Measurements from ENCODE around the gene CTDP1.

CTDP1 gene, protein sequence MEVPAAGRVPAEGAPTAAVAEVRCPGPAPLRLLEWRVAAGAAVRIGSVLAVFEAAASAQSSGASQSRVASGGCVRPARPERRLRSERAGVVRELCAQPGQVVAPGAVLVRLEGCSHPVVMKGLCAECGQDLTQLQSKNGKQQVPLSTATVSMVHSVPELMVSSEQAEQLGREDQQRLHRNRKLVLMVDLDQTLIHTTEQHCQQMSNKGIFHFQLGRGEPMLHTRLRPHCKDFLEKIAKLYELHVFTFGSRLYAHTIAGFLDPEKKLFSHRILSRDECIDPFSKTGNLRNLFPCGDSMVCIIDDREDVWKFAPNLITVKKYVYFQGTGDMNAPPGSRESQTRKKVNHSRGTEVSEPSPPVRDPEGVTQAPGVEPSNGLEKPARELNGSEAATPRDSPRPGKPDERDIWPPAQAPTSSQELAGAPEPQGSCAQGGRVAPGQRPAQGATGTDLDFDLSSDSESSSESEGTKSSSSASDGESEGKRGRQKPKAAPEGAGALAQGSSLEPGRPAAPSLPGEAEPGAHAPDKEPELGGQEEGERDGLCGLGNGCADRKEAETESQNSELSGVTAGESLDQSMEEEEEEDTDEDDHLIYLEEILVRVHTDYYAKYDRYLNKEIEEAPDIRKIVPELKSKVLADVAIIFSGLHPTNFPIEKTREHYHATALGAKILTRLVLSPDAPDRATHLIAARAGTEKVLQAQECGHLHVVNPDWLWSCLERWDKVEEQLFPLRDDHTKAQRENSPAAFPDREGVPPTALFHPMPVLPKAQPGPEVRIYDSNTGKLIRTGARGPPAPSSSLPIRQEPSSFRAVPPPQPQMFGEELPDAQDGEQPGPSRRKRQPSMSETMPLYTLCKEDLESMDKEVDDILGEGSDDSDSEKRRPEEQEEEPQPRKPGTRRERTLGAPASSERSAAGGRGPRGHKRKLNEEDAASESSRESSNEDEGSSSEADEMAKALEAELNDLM

DNA sequence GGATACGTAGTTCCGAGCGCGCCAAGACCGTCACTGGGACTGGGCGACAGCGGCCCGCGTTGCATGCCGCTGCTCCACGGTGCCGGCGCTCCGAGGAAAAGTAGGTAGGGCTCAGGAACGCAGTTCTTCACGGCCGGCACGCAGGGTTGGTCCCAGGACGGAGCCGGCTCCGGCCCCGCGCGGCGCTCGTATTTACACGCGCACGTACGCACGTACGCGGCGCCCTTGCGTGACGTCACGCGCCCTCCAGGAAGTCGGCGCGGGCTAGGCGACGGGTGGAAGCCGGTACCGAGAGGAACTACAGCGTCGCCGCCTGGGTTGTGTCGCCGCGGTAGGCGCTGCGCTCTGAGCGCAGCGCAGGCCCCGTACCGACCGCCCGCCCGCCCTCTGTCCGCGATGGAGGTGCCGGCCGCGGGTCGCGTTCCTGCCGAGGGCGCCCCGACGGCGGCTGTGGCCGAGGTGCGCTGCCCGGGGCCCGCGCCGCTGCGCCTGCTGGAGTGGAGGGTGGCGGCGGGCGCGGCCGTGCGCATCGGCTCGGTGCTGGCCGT is at the start of gene CTDP1:
TSS of gene CTDP1 (plus strand) at position 252 of the 548 bp plus-strand sequence. CDS start at position 397, 145 bp downstream.
- DNase-seq = peak; percentile 92

DNA sequence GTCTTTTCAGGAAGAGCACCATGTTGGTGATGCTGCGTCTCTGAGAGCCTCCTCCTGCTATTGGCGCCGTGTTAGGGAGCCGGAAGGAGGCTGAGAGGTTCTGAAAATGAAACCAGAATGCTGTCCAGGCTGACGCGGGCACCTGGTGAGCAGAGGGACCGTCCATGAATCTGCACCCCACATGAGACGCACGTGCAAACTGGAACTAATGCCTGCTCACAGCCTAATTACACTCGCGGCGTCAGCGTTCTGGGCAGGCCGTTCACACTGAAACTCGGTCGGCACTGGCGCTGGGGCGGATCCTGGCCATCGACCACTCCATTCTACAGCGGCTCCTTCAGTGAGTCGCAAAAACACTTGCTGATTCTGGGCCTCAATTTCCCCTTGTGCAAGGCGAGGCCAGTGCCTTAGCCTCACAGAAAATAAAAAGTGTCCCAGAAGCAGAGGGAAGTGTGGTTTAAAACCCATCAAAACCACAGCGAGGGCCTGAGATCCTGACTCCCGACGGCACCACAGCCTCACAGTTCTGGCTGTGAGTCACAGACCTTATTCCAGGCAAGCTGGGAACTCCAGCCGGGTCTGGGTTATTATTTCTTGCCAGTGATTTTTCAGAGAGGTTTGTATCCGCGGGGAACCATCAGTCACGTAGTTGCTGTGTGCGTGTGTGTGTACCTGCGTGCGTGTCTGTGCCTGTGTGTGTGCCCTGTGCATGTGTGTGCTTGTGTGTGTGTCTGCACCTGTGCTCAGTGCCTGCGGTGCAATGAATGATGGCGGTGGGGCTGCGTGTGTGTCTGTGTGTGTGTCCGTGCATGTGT is 49.1 kb upstream of the CTDP1 start:
- DNase-seq = no peak

DNA sequence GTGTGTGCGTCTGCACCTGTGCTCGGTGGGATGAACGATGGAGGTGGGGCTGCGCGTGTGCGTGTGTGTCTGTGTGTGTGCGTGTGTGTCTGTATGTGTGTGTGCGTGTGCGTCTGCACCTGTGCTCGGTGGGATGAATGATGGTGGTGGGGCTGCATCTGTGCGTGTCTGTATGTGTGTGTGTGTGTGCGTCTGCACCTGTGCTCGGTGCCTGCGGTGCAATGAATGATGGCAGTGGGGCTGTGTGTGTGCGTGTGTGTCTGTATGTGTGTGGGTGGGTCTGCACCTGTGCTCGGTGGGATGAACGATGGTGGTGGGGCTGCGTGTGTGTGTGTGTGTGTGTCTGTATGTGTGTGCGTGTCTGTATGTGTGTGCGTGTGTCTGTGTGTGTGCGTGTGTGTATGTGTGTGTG is 48.5 kb upstream of the CTDP1 start:
- DNase-seq = no peak

DNA sequence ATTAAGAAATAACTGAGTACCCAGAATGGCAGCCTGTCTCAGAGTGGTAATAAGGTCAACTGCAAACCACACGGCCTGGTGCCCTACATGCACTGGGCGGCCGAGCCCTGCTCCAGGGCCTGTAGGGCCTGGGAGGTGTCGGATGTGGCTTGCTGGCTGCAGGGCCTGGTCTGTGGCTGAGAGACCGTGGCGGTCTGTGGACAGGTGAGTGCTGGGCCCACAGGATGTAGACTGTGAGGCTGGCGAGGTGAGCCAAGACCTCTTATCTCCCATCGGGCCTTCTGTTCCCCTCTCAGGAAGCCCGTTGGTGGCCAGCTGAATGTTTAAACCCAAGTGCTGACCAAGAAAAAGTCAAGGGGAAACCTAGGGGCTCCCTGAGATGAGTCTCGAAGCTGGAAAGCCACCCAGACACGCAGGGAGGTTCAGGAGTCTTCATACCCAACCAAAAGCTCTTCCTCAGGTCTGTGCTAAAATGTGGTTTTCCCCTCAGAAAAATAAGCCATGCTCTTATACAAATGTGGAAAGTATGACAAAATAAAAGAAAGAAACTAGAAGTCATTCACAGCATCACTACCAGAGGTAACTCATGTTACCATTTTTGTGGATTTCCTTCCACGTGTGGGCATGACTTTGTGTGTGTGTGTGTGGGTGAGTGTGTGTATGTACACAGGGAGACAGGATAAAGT is 47.7 kb upstream of the CTDP1 start:
- no peak for DNase-seq

DNA sequence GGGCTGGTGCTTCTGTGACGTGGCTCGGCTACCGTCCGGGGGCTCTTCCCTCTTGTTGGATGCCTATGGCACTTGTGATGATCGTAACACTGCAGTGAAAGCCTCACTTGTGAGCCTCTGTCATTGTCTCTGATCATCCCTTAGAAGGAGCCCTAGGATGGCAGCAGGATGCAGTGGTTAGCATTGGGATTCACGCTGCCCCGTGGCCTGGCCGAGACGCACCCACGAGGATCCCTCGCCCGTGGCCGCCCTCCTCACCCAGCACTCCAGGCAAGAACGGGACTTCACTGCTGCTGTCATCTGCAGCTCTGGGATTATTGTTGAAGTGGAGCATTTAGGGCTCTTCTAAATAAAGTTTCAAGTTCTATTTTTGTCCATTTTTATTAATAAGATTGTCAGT is 46.8 kb upstream of the CTDP1 start:
- DNase-seq = no peak

DNA sequence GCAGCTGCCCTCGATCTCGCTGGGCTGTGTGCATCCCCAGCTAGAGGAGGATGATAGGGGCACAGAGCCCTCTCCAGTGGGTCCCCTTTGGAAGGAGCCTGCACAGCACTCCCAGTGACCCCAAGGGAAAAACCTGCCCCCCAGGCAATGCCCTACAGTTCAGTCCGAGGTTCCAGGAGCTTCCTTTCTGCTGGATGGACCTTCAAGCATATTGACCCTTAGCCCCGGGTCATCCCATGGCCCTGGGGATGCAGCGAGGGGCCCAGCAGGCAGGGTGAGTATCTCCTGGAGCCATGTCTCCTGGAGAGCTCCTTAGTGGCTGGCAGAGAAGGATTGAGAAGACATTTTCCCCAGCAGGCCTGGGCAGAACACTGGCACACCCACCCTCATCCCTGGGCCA is 45.4 kb upstream of the CTDP1 start:
- DNase-seq = no peak

DNA sequence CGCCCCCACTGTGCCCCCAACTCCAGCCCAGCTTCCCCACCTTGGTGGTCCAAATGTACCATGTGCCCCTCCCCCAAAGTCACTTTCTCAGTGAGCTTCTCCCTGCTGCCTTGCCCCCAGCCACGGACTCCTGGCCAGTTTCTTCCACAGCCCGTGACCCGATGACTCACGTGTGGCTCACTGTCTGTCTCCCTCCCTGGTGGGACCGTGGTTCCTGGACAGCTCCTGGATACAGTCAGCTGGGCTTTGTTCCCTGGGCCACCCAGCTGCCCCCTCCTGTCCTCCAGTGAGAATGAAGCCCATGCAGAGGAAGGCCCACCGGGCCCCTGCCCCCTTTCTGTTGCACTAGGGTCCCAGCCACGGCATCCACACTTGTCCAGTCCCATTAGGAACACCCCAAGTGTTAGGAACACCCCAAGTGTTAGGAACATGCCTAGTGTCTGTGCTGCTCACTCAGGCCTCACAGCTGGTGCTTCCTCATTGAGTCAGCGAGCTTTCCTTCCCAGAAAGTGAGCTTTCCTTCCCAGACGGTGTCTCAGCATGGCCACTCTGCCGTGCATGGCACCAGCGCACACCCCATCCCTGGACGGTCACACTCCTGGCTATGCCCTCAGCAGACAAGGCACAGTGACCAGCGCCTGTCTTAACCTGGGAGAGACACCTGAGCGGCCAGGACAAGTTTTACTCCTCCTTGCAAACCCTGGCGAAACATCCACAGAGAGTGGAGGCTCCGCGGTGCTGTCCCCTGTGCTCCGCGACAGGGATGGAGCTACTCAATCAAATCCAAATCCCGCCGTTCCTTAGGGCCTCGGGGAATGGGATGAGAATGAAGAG is 44.8 kb upstream of the CTDP1 start:
- no peak for DNase-seq

DNA sequence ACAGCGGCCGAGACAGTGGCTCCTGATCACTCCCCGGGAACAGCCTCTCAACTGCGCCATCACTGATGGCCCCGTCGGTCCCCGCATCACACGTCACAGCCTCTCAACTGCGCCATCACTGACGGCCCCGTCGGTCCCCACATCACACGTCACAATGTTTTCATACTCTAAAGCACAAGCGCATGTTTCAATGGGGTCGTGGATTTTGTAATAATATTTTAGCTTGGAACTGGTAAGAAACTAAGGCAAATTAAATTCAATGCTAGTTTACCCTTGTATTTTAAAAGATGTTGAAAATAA is 44.2 kb upstream of the CTDP1 start:
- no peak for DNase-seq

DNA sequence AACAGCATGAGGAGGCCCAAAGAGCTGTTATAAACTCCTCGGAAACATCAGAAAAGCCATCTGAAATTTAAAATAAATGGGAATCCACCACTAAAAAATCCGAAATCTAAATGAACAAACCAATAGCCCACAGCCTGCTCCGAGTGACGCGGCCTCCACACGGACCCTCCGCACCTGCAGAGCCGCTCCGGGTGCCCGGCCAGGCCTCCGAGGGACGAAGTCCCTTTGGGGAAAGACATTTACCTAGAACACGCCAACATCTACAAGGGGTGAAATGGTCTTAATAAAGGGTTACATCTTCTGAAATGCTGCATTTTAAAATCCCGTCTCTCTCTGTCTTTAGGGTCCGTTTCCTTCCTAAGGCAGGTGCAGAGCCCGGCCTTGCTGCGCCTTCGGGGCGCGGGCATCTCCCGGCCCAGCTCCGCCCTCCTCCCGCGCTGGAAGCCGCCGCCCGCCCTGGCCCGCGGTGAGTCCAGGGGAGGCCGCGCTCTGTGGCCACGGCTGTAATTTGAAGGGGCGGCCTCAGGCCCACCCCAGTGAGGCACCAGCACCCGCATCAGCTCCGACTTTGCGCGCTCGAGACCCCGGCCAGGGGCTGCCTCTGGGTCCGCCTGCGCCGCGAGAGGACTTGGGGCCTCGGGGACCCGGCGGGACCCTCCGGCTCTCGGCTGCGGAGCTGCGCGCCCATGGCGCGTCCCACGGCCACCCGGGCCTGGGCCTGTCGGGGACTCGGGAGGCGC is 42.3 kb upstream of the CTDP1 start:
- DNase-seq = no peak

DNA sequence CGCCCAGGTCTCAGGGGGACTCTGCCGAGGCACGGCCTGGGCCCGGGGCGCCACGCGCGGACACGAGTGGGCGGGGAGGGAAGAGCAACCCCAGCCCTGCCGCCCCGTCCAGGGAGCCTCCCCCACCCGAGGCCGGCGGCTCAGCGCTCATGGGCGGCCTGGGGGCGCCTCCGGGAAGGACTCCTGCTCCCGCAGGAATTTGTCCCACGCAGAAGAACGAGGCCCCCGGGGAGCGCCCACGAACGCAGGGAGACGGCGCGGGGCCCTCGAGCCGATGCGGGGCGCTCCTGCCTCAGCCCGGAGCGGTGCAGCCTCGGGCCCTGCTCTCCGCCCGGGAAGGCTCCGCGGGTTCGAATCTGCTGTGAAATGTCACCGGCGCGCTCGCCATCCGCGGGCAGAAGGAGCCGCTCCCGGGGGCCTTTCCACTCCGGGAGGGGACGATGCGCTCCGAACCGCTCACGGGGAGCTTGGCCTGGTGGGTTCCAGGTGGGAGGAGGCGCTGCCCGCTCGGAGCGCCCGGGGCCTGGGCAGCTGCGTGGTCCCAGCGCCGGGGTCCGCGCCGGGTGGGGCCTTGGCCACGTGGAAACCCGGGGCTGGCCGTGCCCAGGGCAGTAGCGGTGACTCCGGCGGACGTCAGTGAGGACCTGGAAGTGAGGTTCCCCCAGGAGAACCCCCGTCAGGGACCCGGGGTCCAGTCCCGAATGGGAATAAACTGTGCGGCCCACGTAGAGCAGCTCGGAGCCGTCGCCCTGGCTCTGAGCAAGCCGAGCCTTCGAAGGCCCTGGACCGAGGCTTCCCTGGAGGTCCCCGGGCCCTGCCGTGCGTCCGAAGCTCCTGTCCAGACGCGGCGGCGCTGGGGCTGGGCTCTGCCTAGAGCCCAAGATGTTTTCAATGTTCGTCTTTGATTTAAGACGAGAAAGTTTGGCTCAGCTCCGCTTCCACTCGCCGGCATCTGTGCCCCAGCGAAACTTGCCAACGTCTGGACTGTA is 41.4 kb upstream of the CTDP1 start:
- DNase-seq = no peak

DNA sequence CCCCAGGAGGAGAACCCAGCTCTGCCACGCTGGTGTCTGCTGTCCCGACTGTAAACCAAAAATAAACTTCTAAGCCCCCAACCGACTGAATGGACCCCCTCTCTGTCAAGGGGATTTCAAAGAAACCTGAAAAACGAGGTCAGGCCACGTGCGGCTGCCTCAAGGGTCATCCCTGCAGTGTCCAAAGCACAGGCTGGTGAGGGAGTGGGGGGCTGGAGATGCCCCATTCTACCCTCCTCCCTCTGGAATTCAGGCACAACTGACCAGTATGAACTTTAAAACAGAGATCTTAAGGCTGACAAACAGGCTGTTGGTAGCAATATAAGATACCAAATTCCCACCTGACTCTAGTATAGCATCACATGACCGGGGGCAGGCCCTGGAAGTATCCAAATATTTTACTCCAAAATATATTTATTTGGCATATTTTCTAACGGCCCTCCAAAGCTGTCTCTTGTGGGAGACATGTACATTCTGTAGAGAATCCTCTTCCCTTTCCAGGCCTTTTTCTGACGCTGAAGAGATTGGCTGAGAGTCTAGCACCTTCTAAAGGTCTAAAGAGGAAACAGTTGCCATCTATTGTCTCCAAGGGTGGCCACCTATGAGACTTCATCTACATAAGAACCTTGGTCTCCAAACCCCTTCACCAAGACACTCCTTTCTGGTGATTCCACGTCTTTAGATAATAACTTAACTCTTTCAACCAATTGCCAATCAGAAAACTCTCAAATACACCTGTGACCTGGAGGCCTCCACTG is 40.4 kb upstream of the CTDP1 start:
- no peak for DNase-seq

DNA sequence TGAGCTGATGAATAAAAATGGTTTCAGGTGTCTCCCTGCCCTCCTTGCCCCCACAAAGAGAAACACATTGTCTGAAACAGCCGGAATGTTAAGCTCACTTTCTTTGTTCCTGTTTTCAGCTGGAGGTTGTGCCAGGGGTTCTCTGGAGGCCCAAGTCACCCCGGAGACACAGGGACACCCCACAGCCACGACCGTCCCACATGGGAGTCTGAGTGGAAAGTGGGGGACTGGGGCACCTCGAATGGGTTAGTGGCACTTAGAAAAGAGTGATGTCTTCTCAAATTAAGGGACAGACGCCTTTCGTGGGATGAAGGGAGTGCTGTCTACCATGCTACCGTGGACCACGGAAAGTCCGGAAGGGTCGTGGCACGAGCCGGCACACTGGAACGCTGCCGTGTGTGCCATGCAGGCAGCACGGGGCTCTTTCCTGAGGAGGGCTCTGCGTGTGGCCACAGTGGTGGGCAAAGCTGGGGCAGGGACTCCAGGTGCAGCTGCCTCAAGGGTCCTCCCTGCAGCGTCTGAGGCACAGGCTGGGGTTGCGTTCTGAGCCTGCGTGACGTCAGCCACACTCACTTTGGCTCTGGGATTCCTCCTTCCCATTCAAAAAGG is 39.4 kb upstream of the CTDP1 start:
- DNase-seq = no peak

DNA sequence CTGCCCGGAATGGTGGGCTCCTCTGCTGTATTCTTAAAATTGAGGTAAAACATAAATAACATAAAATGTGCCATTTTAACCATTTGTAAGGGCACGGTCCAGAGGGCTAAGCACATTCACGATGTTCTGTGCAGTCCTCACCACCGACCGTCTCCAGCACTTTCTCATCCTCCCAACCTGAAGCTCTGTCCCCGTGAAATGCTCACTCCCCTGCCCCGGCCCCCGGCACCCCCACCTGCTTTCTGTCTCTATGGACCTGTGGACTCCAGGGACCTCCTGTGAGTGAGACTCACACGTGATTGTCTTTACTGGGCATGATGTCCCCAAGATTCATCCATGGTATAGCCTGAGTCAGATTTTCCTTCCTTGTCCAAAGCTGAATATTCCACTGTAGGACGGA is 38.7 kb upstream of the CTDP1 start:
- no peak for DNase-seq

DNA sequence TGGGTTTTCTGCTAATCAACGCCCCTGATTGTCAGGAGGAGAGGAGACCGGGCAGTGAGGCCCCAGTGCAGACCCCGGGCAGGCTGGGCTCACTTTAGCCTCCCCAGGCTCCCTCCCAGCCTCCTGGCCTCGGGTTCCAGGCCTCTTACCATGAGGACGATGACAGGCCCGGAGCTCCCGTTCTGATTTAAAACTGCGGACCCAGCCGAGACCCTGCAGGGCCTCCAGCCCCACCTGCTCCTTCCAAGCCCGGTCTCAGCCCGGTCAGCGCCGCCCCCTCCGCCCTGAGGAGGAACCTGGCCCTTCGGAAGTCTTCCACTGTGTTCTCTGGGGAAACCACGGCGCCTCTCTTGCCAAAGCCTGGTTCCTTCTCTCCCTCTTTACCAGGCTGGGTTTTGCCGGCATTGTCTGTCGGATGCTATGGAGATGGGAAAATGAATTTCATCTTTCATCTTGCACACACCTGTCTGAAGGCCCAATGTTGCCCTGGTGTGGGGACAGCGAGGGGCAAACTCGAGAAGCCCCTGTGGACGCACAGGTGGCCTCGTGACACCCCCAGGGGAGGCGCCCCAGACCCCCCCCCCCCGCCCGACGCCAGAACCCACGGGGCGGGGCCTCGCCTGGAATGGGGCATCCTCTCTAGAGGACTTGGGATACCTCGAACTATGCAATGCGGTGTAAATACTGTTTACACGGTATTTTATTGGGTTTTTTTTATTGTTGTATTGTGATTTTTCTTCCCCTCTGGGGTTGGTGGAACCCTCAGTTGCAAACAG is 37.7 kb upstream of the CTDP1 start:
- no peak for DNase-seq

DNA sequence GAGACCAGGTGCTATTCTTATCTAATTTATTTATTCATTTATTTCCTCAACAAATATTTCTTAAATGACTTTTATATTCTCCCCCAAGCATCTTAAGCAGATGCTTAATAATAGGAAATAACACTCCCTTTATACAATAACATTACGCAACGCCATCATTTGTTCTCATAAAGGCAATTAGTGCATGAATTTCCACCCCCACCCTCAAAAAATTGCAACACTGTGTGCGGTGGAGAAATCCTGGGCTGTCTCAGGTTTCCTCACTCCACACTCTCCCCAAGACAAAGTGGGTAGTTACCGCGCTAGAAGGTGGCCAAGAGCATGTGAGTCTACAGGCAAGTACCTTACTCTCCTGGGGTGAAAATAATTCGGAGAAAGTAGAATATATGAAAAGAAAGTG is 37.0 kb upstream of the CTDP1 start:
- DNase-seq = no peak

DNA sequence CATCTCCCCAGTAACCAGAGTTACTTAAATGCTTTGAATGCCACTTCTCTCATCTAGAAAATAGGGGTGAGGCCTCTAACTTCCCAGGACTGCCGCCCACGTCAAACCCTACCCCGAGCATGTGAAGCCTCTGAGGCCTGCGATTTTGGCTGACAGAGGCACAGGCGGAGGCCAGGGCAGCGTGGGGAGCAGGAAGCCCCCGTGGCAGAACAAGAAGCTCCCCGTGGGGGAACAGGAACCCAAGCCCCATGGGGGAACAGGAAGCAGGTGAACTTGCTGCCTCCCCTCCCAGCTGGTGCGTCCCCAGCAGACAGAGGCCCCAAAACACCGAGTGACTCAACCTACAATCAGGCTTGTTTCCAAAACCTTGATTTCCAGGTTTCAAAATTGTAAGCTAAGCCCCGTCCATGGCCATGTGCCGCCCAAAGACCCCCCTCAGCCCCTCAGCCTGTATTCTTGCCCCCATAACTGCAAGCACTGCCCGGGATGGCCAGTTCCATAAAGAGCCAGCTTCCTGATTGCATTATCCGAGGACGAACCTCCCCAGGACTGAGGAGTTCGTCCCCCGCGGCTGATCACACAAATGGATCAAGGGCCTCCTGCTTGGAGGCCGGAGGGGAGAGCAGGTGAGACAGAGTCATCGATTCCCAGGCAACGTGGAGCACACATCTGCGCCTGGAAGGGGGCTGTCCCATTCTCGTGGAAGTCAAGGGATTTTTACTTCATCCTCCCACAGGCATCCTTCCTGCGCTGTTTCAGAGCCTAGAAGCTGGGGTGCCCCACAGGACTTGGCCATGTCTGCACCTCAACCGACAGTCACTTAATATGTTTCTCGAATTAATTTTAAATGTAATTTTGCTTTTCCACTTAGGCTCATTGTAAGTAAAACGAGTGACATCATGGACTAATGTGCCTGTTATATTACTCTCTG is 36.3 kb upstream of the CTDP1 start:
- DNase-seq = no peak

Data from fibroblast of skin of right quadriceps (primary cell).